ENCODE results near the gene GRIFIN.

Gene GRIFIN

GRCh38 chr7:2435146-2435545 lies 41.1 kb downstream of the GRIFIN start:
- TF ChIP-seq CTCF (IDR thresholded peaks at IDR 0.05; ENCODE audit: low read depth, low read length): no peak
- no peak overlapping the region for H3K4me3 ChIP-seq (replicated peaks in 1 of 2; ENCODE audit: low read depth in 2 of 2, low read length in 2 of 2)
- DNase-seq (ENCODE audit: low read depth in 2 of 2): no peak

- no peak for DNase-seq (ENCODE audit: low read depth in 2 of 2)
Measured at GRCh38 chr7:2433713-2434550, 42.3 kb downstream of the GRIFIN start.

GRCh38 chr7:2432910-2433712 lies 43.1 kb downstream of the GRIFIN start:
- H3K4me3 ChIP-seq (replicated peaks in 1 of 2; ENCODE audit: low read depth in 2 of 2, low read length in 2 of 2): no peak overlapping the region
- no peak for DNase-seq (ENCODE audit: low read depth in 2 of 2)
- no peak for TF ChIP-seq CTCF (IDR thresholded peaks at IDR 0.05; ENCODE audit: low read depth, low read length)

More at GRCh38 chr7:2433713-2434550, 42.3 kb downstream of the GRIFIN start:
- H3K4me3 ChIP-seq (replicated peaks in 1 of 2; ENCODE audit: low read depth in 2 of 2, low read length in 2 of 2): no peak overlapping the region
- no peak for TF ChIP-seq CTCF (IDR thresholded peaks at IDR 0.05; ENCODE audit: low read depth, low read length)

- TF ChIP-seq CTCF (IDR thresholded peaks at IDR 0.05; ENCODE audit: low read depth, low read length): peak; percentile 68
- no peak overlapping the region for H3K4me3 ChIP-seq (replicated peaks in 1 of 2; ENCODE audit: low read depth in 2 of 2, low read length in 2 of 2)
- no peak for DNase-seq (ENCODE audit: low read depth in 2 of 2)
Measured at GRCh38 chr7:2431260-2431867, 44.8 kb downstream of the GRIFIN start.

- no peak overlapping the region for H3K4me3 ChIP-seq (replicated peaks in 1 of 2; ENCODE audit: low read depth in 2 of 2, low read length in 2 of 2)
- TF ChIP-seq CTCF (IDR thresholded peaks at IDR 0.05; ENCODE audit: low read depth, low read length): no peak
- DNase-seq (ENCODE audit: low read depth in 2 of 2): no peak
Measured at GRCh38 chr7:2425749-2426148, 50.4 kb downstream of the GRIFIN start.

Data from cardiac fibroblast (primary cell).